IMR-90 (cell line): Measurements from ENCODE around the gene CCER1. TPM values are rescaled to one million over a fixed set of nuclear protein-coding genes. Genes with fewer than 3 reads are reported as not detected.

ENCODE experiments used
- ATAC-seq: fragments of 200-7000 bp; cut with Tn5 transposase; 2 replicates; pipeline ENCODE4 v1.9.1; 2020; ENCODE audit warnings: low read depth, mild to moderate bottlenecking, moderate library complexity
- BruUV-seq: library from RNA; stranded (reverse); fragments of 400-500 nt; replicated peaks from 2 replicates; lab custom pipeline; 2021; lab: Mats Ljungman, UMichigan
- CTCF ChIA-PET: fragments of 300-600 bp; formaldehyde crosslinking; extraction: SDS; loops from one replicate; lab custom pipeline; 2021; ENCODE audit warnings: antibody characterized with exemption; lab: Yijun Ruan, JAX
- POLR2A ChIA-PET: fragments of 300-600 bp; sonication (Branson Sonifier 250); formaldehyde crosslinking; loops from one replicate; lab custom pipeline; 2022; ENCODE audit warnings: antibody characterized with exemption; ENCODE audit not compliant: unreplicated experiment; lab: Charles Lee
- DNase-seq: peaks from one replicate; pipeline ENCODE4 v3.0.0; 2013
- H2AFZ ChIP-seq: replicated peaks from 2 replicates; pipeline ENCODE3; 2013; ENCODE audit warnings: low read length, mild to moderate bottlenecking; ENCODE audit not compliant: poor library complexity
- H2AK5ac ChIP-seq: 2 replicates; pipeline ENCODE4 v1.6.1; 2013; ENCODE audit warnings: low read depth, low read length, inconsistent platforms
- H2AK9ac ChIP-seq: replicated peaks from 2 replicates; pipeline ENCODE3; 2013; ENCODE audit warnings: mild to moderate bottlenecking, low read depth, low read length, moderate library complexity; ENCODE audit not compliant: poor library complexity
- H2BK120ac ChIP-seq: 2 replicates; pipeline ENCODE4 v1.6.1; 2013; ENCODE audit warnings: low read depth, low read length, inconsistent platforms
- H2BK15ac ChIP-seq: 3 replicates; pipeline ENCODE4 v1.6.1; 2013; ENCODE audit warnings: low read depth, low read length, inconsistent platforms
- H2BK20ac ChIP-seq: 2 replicates; pipeline ENCODE4 v1.6.1; 2013; ENCODE audit warnings: low read depth, mild to moderate bottlenecking, inconsistent platforms, low read length, moderate library complexity
- H2BK5ac ChIP-seq: 2 replicates; pipeline ENCODE4 v1.6.1; 2013; ENCODE audit warnings: mild to moderate bottlenecking, low read depth, low read length, inconsistent platforms; ENCODE audit not compliant: poor library complexity, severe bottlenecking
- H3K14ac ChIP-seq: replicated peaks from 2 replicates; pipeline ENCODE4 v1.6.1; 2013; ENCODE audit warnings: low read depth, low read length, inconsistent platforms
- H3K18ac ChIP-seq: 2 replicates; pipeline ENCODE4 v1.6.1; 2013; ENCODE audit warnings: low read depth, low read length, control low read depth
- H3K23ac ChIP-seq: 2 replicates; pipeline ENCODE4 v1.6.1; 2013; ENCODE audit warnings: low read depth, low read length, inconsistent platforms
- H3K27ac ChIP-seq: 2 replicates; pipeline ENCODE4 v1.5.1; 2013; ENCODE audit warnings: mild to moderate bottlenecking, control low read depth, low read length; ENCODE audit not compliant: insufficient read depth
- H3K27me3 ChIP-seq: 2 replicates; pipeline ENCODE4 v1.6.1; 2013; ENCODE audit warnings: low read length; ENCODE audit not compliant: control insufficient read depth, insufficient read depth
- H3K36me3 ChIP-seq: 2 replicates; pipeline ENCODE4 v1.6.1; 2013; ENCODE audit warnings: low read length, mixed read lengths; ENCODE audit not compliant: control insufficient read depth, insufficient read depth
- H3K4ac ChIP-seq: 2 replicates; pipeline ENCODE4 v1.6.1; 2013; ENCODE audit warnings: low read depth, low read length, inconsistent platforms
- H3K4me1 ChIP-seq: 2 replicates; pipeline ENCODE4 v1.6.1; 2013; ENCODE audit warnings: low read length, mixed read lengths; ENCODE audit not compliant: control insufficient read depth, insufficient read depth
- H3K4me2 ChIP-seq: 2 replicates; pipeline ENCODE4 v1.6.1; 2013; ENCODE audit warnings: low read depth, mild to moderate bottlenecking, control low read depth, low read length, moderate library complexity
- H3K4me3 ChIP-seq: 2 replicates; pipeline ENCODE4 v1.5.1; 2013; ENCODE audit warnings: low read depth, mild to moderate bottlenecking, control low read depth, low read length, moderate library complexity; ENCODE audit not compliant: insufficient read depth
- H3K56ac ChIP-seq: 2 replicates; pipeline ENCODE4 v1.6.1; 2013; ENCODE audit warnings: low read length, inconsistent platforms; ENCODE audit not compliant: insufficient read depth; ENCODE audit errors: extremely low read depth
- H3K79me1 ChIP-seq, 2 experiments: 2 replicates each; pipeline ENCODE4 v1.6.1; 2013; ENCODE audit warnings: low read length in 2 of 2, inconsistent platforms in 1 of 2, low read depth in 1 of 2
- H3K9ac ChIP-seq: 2 replicates; pipeline ENCODE4 v1.6.1; 2013; ENCODE audit warnings: low read depth, low read length, control low read depth
- H3K9me1 ChIP-seq: 2 replicates; pipeline ENCODE4 v1.6.1; 2013; ENCODE audit warnings: low read length, inconsistent platforms; ENCODE audit not compliant: insufficient read depth
- H3K9me3 ChIP-seq: 2 replicates; pipeline ENCODE4 v1.6.1; 2013; ENCODE audit warnings: low read length; ENCODE audit not compliant: control insufficient read depth, insufficient read depth
- H4K20me1 ChIP-seq: 2 replicates; pipeline ENCODE4 v1.6.1; 2013; ENCODE audit warnings: low read length, inconsistent platforms; ENCODE audit not compliant: insufficient read depth
- H4K5ac ChIP-seq: 2 replicates; pipeline ENCODE4 v1.6.1; 2013; ENCODE audit warnings: mild to moderate bottlenecking, low read depth, low read length, control low read depth
- H4K8ac ChIP-seq, 2 experiments: 2 replicates each; pipeline ENCODE4 v1.6.1; 2013; ENCODE audit warnings: low read depth in 2 of 2, low read length in 2 of 2, control low read depth in 1 of 2, inconsistent platforms in 1 of 2
- H4K91ac ChIP-seq: 2 replicates; pipeline ENCODE4 v1.6.1; 2013; ENCODE audit warnings: low read depth, low read length, inconsistent platforms; ENCODE audit not compliant: insufficient read depth
- CHD1 ChIP-seq: IDR thresholded peaks from 2 replicates; pipeline ENCODE4 v1.6.1; 2012; ENCODE audit warnings: low read depth, low read length, improper control_type of control experiment
- MAFK ChIP-seq: IDR thresholded peaks from 2 replicates; pipeline ENCODE4 v1.6.1; 2012; ENCODE audit warnings: low read depth, low read length, improper control_type of control experiment
- POLR2A ChIP-seq: IDR thresholded peaks from 2 replicates; pipeline ENCODE4 v1.6.1; 2012; ENCODE audit warnings: mild to moderate bottlenecking, low read depth, low read length
- RAD21 ChIP-seq: IDR thresholded peaks from 2 replicates; pipeline ENCODE4 v1.6.1; 2012; ENCODE audit warnings: low read length, improper control_type of control experiment
- RFX5 ChIP-seq: IDR thresholded peaks from 2 replicates; pipeline ENCODE4 v1.8.0; 2012; ENCODE audit warnings: low read depth, mild to moderate bottlenecking, low read length, moderate library complexity
- SMC3 ChIP-seq: fragments of 150-350 bp; IDR thresholded peaks from 2 replicates; pipeline ENCODE4 v1.6.1; 2016; ENCODE audit warnings: low read depth, mild to moderate bottlenecking, antibody characterized with exemption, low read length, moderate library complexity
- WGBS, 2 experiments: methylation state at CpG; one replicate each; pipeline versions ENCODE4 v1.1.5 to v1.1.7; 2013; ENCODE audit warnings: missing lambda C conversion rate in 2 of 2; ENCODE audit not compliant: insufficient read length in 1 of 2; ENCODE audit errors: extremely low coverage in 2 of 2; 5-methylcytosine and 5-hydroxymethylcytosine counted together
- dilution Hi-C: fragments of 300-500 bp; cut with HindIII; formaldehyde crosslinking; loops from one replicate; pipeline ENCODE4 v1.14.3; 2018; ENCODE audit warnings: low sequenced_read_pairs; ENCODE audit not compliant: unreplicated experiment
- in situ Hi-C: fragments of 300-500 bp; cut with MboI; formaldehyde crosslinking; loops from 3 replicates; pipeline ENCODE4 v1.14.3; 2019; ENCODE audit warnings: low sequenced_read_pairs, inconsistent platforms, mixed read lengths
- intact Hi-C: fragments of 100-400 bp; cut with micrococcal nuclease; formaldehyde crosslinking; loops from 2 replicates; pipeline ENCODE4 v1.10.0; 2022
- polyA plus RNA-seq, 3 experiments: library from polyadenylated mRNA; depleted of rRNA; stranded (reverse); fragments of >200 nt; gene quantifications; 2 replicates each; pipeline ENCODE4 v1.2.3, GENCODE V29; 2012; ENCODE audit warnings: low replicate concordance in 1 of 3
- total RNA-seq: library from RNA; depleted of rRNA; stranded (reverse); fragments of >200 nt; gene quantifications from 2 replicates; pipeline ENCODE4 v1.2.3, GENCODE V29; 2012
- TF ChIP-seq, protein P1 (sequence below): fragments of 150-350 bp; IDR thresholded peaks from 2 replicates; pipeline ENCODE4 v1.6.1; 2016; ENCODE audit warnings: low read depth, mild to moderate bottlenecking, low read length, moderate library complexity, borderline replicate concordance
- TF ChIP-seq, protein P2 (sequence below): fragments of 150-350 bp; IDR thresholded peaks from 2 replicates; pipeline ENCODE4 v1.6.1; 2017; ENCODE audit warnings: mild to moderate bottlenecking, antibody characterized with exemption, low read length, low read depth
- TF ChIP-seq, protein P3 (sequence below): conservative IDR thresholded peaks from 2 replicates; pipeline ENCODE4 v1.5.1; 2012; ENCODE audit warnings: mild to moderate bottlenecking, low read depth, low read length, improper control_type of control experiment

CCER1 gene
- total and polyA plus RNA-seq, 2 of the 4 experiments (the other 2 are of a cell fraction), result not detected

DNA sequence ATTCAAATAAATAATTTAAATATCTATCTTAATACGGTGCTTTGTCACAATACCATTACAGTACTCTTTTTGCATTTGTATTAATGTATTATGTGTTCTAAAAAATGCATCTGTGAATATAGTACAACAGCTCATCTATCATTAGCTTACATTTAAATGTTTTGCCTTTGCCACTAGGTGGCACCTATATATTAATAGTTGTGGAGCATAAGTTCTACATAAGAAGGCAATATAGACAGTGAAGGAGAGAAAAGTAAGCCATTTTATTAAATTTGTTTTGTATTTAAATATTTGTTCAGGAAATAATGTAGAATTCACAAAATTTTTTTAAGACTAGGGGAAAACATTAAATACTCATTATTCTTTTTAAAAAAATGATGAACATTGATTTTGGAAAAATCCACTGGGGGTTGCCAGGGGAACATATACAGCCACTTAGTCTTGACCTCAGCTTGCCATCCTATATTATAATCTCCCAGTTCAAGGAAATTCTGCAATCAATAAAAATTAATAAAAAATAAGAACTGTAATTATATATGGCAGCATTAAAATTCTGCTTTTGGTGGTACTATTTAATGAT lies 9.8 kb downstream of the CCER1 start:
- H2BK20ac ChIP-seq, result no peak overlapping the region
- H2BK120ac ChIP-seq, result no peak overlapping the region
- ChIA-PET CTCF (interaction anchor here (0.6 to 1.5 kb wide), 5 partner anchors 14 to 1401 kb away, joined by 3 to 8 read pairs (median 4); no protein-coding TSS in a partner anchor), POLR2A (interaction anchor here (0.6 kb wide), 1 partner anchor 14 kb away, joined by 3 read pairs; no protein-coding TSS in a partner anchor)
- DNase-seq, result peak; percentile 49
- no peak overlapping the region for H3K14ac ChIP-seq
- no peak overlapping the region for H2BK15ac ChIP-seq
- H4K20me1 ChIP-seq, result no peaks in the 10 kb centered on the region
- no peaks in the 10 kb centered on the region for H3K79me1 ChIP-seq
- no peaks in the 10 kb centered on the region for H3K9me1 ChIP-seq
- intact Hi-C loops, result no loop called here
- WGBS, 2 experiments, result no CpG with 5 or more reads among the region's 1 CpG
- no peaks in the 10 kb centered on the region for H3K36me3 ChIP-seq
- H3K4me2 ChIP-seq, result no peak overlapping the region
- no peak overlapping the region for H3K4ac ChIP-seq
- no peaks in the 10 kb centered on the region for H3K4me1 ChIP-seq
- in situ Hi-C loops, result no loop called here
- H3K23ac ChIP-seq, result no peak overlapping the region
- H3K9ac ChIP-seq, result no peak overlapping the region
- no peak overlapping the region for H3K4me3 ChIP-seq
- H2AK5ac ChIP-seq, result no peak overlapping the region
- H4K91ac ChIP-seq, result no peak overlapping the region
- TF ChIP-seq SMC3 (peak; percentile 54), RAD21 (peak; percentile 38), CHD1 (no peak), POLR2A (no peak), MAFK (no peak), RFX5 (no peak)
- TF ChIP-seq, protein P1, sequence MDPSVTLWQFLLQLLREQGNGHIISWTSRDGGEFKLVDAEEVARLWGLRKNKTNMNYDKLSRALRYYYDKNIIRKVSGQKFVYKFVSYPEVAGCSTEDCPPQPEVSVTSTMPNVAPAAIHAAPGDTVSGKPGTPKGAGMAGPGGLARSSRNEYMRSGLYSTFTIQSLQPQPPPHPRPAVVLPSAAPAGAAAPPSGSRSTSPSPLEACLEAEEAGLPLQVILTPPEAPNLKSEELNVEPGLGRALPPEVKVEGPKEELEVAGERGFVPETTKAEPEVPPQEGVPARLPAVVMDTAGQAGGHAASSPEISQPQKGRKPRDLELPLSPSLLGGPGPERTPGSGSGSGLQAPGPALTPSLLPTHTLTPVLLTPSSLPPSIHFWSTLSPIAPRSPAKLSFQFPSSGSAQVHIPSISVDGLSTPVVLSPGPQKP, result no peak
- TF ChIP-seq, protein P2, sequence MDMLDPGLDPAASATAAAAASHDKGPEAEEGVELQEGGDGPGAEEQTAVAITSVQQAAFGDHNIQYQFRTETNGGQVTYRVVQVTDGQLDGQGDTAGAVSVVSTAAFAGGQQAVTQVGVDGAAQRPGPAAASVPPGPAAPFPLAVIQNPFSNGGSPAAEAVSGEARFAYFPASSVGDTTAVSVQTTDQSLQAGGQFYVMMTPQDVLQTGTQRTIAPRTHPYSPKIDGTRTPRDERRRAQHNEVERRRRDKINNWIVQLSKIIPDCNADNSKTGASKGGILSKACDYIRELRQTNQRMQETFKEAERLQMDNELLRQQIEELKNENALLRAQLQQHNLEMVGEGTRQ, result no peak
- TF ChIP-seq, protein P3, sequence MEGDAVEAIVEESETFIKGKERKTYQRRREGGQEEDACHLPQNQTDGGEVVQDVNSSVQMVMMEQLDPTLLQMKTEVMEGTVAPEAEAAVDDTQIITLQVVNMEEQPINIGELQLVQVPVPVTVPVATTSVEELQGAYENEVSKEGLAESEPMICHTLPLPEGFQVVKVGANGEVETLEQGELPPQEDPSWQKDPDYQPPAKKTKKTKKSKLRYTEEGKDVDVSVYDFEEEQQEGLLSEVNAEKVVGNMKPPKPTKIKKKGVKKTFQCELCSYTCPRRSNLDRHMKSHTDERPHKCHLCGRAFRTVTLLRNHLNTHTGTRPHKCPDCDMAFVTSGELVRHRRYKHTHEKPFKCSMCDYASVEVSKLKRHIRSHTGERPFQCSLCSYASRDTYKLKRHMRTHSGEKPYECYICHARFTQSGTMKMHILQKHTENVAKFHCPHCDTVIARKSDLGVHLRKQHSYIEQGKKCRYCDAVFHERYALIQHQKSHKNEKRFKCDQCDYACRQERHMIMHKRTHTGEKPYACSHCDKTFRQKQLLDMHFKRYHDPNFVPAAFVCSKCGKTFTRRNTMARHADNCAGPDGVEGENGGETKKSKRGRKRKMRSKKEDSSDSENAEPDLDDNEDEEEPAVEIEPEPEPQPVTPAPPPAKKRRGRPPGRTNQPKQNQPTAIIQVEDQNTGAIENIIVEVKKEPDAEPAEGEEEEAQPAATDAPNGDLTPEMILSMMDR, result peak; percentile 60
- no peak overlapping the region for H2AK9ac ChIP-seq
- no peaks in the 10 kb centered on the region for H3K27me3 ChIP-seq
- BruUV-seq, result no TSS peak
- peak; percentile 72 for ATAC-seq
- no peak overlapping the region for H3K18ac ChIP-seq
- H4K8ac ChIP-seq, result no peak overlapping the region
- no peak overlapping the region for H4K5ac ChIP-seq
- H3K56ac ChIP-seq, result no peak overlapping the region
- H3K27ac ChIP-seq, result no peak overlapping the region
- no peaks in the 10 kb centered on the region for H3K9me3 ChIP-seq
- dilution Hi-C loops, result no loop called here
- H2BK5ac ChIP-seq, result no peak overlapping the region
- H2AFZ ChIP-seq, result no peak overlapping the region
